Fibroblast of lung (primary cell): ENCODE results near the gene TOR2A. TPM values are rescaled to one million over a fixed set of nuclear protein-coding genes. Genes with fewer than 3 reads are reported as not detected.

ENCODE experiments used
- DNase-seq, 2 donors: peaks; one replicate each; pipeline versions ENCODE4 v3.0.0 to v3.0.0-alpha.2; 2010; ENCODE audit warnings: low read depth in 2 of 2
- H2AFZ ChIP-seq: 2 replicates; pipeline ENCODE4 v1.5.1; 2012; ENCODE audit warnings: low read length, control low read depth, inconsistent platforms
- H3K27ac ChIP-seq: 2 replicates; pipeline ENCODE4 v1.5.1; 2011; ENCODE audit warnings: low read length, control low read depth; ENCODE audit not compliant: insufficient read depth
- H3K27me3 ChIP-seq: 2 replicates; pipeline ENCODE4 v1.5.1; 2011; ENCODE audit warnings: mild to moderate bottlenecking, low read length; ENCODE audit not compliant: control insufficient read depth, insufficient read depth
- H3K36me3 ChIP-seq: 2 replicates; pipeline ENCODE4 v1.5.1; 2011; ENCODE audit warnings: low read length; ENCODE audit not compliant: control insufficient read depth, insufficient read depth
- H3K4me1 ChIP-seq: 2 replicates; pipeline ENCODE4 v1.5.1; 2011; ENCODE audit warnings: low read length; ENCODE audit not compliant: control insufficient read depth, insufficient read depth; ENCODE audit errors: extremely low read depth
- H3K4me2 ChIP-seq: 2 replicates; pipeline ENCODE4 v1.5.1; 2011; ENCODE audit warnings: low read length, control low read depth; ENCODE audit not compliant: insufficient read depth; ENCODE audit errors: extremely low read depth
- H3K4me3 ChIP-seq, 4 experiments: fragments of 200-600 bp in 1 of 4; sonication (generic) in 1 of 4; replicated peaks in 1 of 4; 2 replicates each; pipeline ENCODE4 v1.5.1; 2011 to 2016; ENCODE audit warnings: low read length in 4 of 4, low read depth in 3 of 4, mild to moderate bottlenecking in 3 of 4, control low read depth in 2 of 4, inconsistent platforms in 1 of 4, mixed read lengths in 1 of 4; ENCODE audit not compliant: insufficient read depth in 1 of 4; ENCODE audit errors: control extremely low read depth in 1 of 4
- H3K79me2 ChIP-seq: 2 replicates; pipeline ENCODE4 v1.5.1; 2012; ENCODE audit warnings: mild to moderate bottlenecking, low read length, inconsistent platforms; ENCODE audit not compliant: control insufficient read depth, insufficient read depth
- H3K9ac ChIP-seq: 2 replicates; pipeline ENCODE4 v1.5.1; 2011; ENCODE audit warnings: mild to moderate bottlenecking, low read length, control low read depth; ENCODE audit not compliant: insufficient read depth
- H3K9me3 ChIP-seq: 2 replicates; pipeline ENCODE4 v1.5.1; 2012; ENCODE audit warnings: low read depth, low read length; ENCODE audit not compliant: control insufficient read depth, insufficient read depth
- H4K20me1 ChIP-seq: 2 replicates; pipeline ENCODE4 v1.5.1; 2011; ENCODE audit warnings: low read length; ENCODE audit not compliant: control insufficient read depth, insufficient read depth; ENCODE audit errors: extremely low read depth
- EZH2 ChIP-seq: IDR thresholded peaks from 2 replicates; pipeline ENCODE4 v1.5.1; 2012; ENCODE audit warnings: low read length, control low read depth, mild to moderate bottlenecking; ENCODE audit errors: missing control alignments
- polyA plus RNA-seq, 2 donors: library from polyadenylated mRNA; depleted of rRNA in 1 of 2; stranded (reverse) in 1 of 2; unstranded in 1 of 2; fragments of >200 nt; gene quantifications; 2 replicates each; pipeline ENCODE4 v1.2.1, GENCODE V29; 2011 to 2012; ENCODE audit warnings: missing spikeins in 1 of 2
- total RNA-seq: library from RNA; depleted of rRNA; stranded (reverse); fragments of >200 nt; gene quantifications from 2 replicates; pipeline ENCODE4 v1.2.1, GENCODE V29; 2014
- TF ChIP-seq, protein P1 (sequence below), 2 donors: IDR thresholded peaks in 1 of 2; conservative IDR thresholded peaks in 1 of 2; 1 replicate in 1 of 2; 2 replicates in 1 of 2; pipeline ENCODE4 v1.5.1; 2011 to 2012; ENCODE audit warnings: low read length in 2 of 2, control low read depth in 1 of 2, inconsistent platforms in 1 of 2, low read depth in 1 of 2, mild to moderate bottlenecking in 1 of 2

Gene TOR2A
- total and polyA plus RNA-seq, 2 donors (not counting 1 experiment from before 2014, with no cell fraction given), result 3.6 to 5.0 TPM

DNA sequence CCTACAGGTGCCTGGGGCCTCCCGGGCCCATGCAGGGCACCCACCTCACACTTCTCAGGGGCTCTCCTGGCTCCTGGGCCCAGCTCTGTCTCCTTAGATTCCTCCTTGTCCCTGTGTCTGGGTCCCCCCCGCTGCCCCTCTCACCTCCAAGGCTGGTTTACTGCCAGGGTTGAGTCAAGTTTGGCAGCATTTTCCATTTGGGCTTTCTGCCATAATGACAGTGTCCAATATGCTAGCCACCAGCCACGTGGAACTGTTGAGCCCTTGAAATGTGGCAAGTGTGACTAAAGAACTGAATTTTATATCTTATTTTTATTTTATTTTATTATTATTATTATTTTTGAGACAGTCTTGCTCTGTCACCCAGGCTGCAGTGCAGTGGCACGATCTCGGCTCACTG is 17.3 kb downstream of the TOR2A start:
- TF ChIP-seq EZH2, result no peak
- TF ChIP-seq, protein P1, sequence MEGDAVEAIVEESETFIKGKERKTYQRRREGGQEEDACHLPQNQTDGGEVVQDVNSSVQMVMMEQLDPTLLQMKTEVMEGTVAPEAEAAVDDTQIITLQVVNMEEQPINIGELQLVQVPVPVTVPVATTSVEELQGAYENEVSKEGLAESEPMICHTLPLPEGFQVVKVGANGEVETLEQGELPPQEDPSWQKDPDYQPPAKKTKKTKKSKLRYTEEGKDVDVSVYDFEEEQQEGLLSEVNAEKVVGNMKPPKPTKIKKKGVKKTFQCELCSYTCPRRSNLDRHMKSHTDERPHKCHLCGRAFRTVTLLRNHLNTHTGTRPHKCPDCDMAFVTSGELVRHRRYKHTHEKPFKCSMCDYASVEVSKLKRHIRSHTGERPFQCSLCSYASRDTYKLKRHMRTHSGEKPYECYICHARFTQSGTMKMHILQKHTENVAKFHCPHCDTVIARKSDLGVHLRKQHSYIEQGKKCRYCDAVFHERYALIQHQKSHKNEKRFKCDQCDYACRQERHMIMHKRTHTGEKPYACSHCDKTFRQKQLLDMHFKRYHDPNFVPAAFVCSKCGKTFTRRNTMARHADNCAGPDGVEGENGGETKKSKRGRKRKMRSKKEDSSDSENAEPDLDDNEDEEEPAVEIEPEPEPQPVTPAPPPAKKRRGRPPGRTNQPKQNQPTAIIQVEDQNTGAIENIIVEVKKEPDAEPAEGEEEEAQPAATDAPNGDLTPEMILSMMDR (conservative IDR thresholded peaks at IDR 0.05 in 1 of 2, IDR thresholded peaks at IDR 0.05 in 1 of 2; ENCODE audit: low read depth in 1 of 2, low read length in 2 of 2), result no peak
- Histone ChIP-seq H3K27me3 (no peaks in the 10 kb centered on the region), H3K9me3 (no peaks in the 10 kb centered on the region), H3K36me3 (no peaks in the 10 kb centered on the region), H3K4me2 (no peak overlapping the region), H3K9ac (no peak overlapping the region), H3K4me3 (no peak overlapping the region), H4K20me1 (no peaks in the 10 kb centered on the region), H3K4me1 (peaks cover 7% of the 10 kb centered on the region), H2AFZ (no peak overlapping the region), H3K79me2 (no peaks in the 10 kb centered on the region), H3K27ac (no peak overlapping the region)
- no peak for DNase-seq

DNA sequence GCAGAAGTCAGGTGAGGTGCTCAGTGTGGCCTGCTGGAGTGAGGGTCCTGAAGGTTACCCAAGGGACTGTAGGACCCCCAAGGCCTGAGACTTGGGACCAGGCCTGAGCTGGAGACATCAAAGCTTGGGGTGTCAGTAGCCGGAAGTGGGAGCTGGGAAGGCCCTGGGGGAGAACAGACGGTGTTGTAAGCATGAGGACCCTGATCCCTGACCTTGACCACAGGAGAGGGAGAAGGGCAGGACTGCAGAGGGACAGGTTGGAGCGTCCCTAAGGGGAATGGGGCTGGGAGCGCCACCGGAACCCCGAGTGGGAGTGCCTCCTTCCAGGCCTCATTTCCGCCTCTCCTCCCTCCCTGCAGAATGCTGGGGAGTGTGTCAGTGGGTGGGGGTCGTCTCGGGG is 18.7 kb downstream of the TOR2A start:
- Histone ChIP-seq H3K9ac (peak overlapping the region; percentile 76), H3K9me3 (no peaks in the 10 kb centered on the region), H3K4me1 (peaks cover 7% of the 10 kb centered on the region), H4K20me1 (no peaks in the 10 kb centered on the region), H3K36me3 (peaks cover 1% of the 10 kb centered on the region), H3K4me2 (peak overlapping the region; percentile 81), H3K4me3 (peak overlapping the region; percentile 62 to 88 (median 77)), H2AFZ (peak overlapping the region; percentile 88), H3K27ac (peak overlapping the region; percentile 82), H3K27me3 (no peaks in the 10 kb centered on the region), H3K79me2 (no peaks in the 10 kb centered on the region)
- TF ChIP-seq EZH2, result no peak
- TF ChIP-seq, protein P1 (conservative IDR thresholded peaks at IDR 0.05 in 1 of 2, IDR thresholded peaks at IDR 0.05 in 1 of 2; ENCODE audit: low read depth in 1 of 2, low read length in 2 of 2), result no peak
- DNase-seq, result no peak

DNA sequence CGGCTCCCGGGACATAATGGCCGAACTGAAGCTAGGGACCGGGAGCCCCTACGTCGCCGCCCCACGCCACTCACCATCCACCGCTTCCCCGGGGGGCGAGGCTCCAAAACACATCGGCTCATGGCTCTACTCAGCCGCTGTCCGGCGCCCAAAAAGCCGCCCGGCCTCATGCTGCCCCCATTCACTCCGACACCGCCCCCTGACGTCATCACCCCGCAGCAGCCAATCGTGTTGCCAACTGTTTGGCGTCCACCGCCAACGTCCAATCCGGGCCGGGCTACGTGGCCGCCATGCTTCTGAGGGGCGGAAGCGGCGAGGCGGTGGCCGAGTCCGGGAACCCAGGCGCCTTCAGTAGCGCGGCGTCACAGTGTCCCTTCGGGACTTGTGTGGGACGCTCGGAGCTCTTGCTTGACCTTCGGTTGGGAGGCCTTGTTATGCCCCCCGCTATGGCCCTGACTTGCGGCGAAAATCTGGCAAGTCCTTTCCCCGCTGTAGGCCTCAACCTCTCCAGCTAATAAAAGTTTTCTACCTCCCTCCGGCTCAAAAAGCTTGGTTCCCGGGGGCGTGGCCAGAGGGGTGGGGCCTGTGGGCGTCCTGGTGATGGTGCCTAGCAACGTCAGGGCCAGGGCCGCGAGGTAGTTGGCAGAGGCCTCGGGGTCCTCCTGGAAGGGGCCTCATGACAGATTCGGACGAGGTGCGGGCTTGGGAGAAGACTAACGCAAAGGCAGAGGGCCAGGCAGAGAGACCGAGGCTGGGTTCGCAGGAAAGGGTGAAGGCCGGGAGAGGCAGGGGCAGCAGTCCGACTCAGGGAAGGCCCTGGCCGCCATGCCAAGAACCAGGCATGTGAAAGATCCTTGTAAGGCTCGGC is 19.4 kb downstream of the TOR2A start, which contains the start of the genes PTRH1 and TTC16:
Gene PTRH1 (minus strand): TSS at position 194 of the 868 bp plus-strand sequence. CDS start 24 bp downstream, at position 170.
Gene TTC16 (plus strand): TSS at position 610 of the 868 bp plus-strand sequence. CDS start 67 bp downstream, at position 677.
- Histone ChIP-seq H3K9me3 (no peaks in the 10 kb centered on the region), H3K4me2 (peak within 1 kb of the TSS; percentile 94), H3K79me2 (no peaks in the 10 kb centered on the region), H3K4me3 (peak within 1 kb of the TSS; percentile 71 to 88 (median 82)), H3K4me1 (peaks cover 7% of the 10 kb centered on the region), H2AFZ (peak within 1 kb of the TSS; percentile 96), H3K27me3 (no peaks in the 10 kb centered on the region), H4K20me1 (no peaks in the 10 kb centered on the region), H3K27ac (peak within 1 kb of the TSS; percentile 82), H3K36me3 (peaks cover 1% of the 10 kb centered on the region), H3K9ac (peak within 1 kb of the TSS; percentile 76)
- TF ChIP-seq, protein P1 (conservative IDR thresholded peaks at IDR 0.05 in 1 of 2, IDR thresholded peaks at IDR 0.05 in 1 of 2; ENCODE audit: low read depth in 1 of 2, low read length in 2 of 2), result no peak
- no peak for TF ChIP-seq EZH2
- DNase-seq, result peak; percentile 92 to 94
